Adrenal gland (tissue), 5 donors: Measurements from ENCODE around the gene DENND5B.

Source experiments
- POLR2A ChIP-seq, 2 donors: fragments of 450-650 bp; IDR thresholded peaks; one replicate each; pipeline ENCODE4 v1.6.1; 2017; ENCODE audit warnings: antibody characterized with exemption in 2 of 2, mild to moderate bottlenecking in 2 of 2, moderate library complexity in 1 of 2
- TF ChIP-seq, protein P1 (sequence below), 6 experiments: fragments of 450-650 bp in 4 of 6; fragments of 200-600 bp in 2 of 6; sonication (generic) in 1 of 6; IDR thresholded peaks; 1 replicate in 5 of 6; 2 replicates in 1 of 6; pipeline versions ENCODE4 v1.5.1 to v1.8.0; 2016 to 2021; ENCODE audit warnings: antibody characterized with exemption in 6 of 6, mild to moderate bottlenecking in 2 of 6, moderate library complexity in 1 of 6
- donor health status: DM: no; HTN: no; CAD: no.

GRCh38 chr12:31479516-31480210, 111.3 kb downstream of the DENND5B start:
- TF ChIP-seq, protein P1, sequence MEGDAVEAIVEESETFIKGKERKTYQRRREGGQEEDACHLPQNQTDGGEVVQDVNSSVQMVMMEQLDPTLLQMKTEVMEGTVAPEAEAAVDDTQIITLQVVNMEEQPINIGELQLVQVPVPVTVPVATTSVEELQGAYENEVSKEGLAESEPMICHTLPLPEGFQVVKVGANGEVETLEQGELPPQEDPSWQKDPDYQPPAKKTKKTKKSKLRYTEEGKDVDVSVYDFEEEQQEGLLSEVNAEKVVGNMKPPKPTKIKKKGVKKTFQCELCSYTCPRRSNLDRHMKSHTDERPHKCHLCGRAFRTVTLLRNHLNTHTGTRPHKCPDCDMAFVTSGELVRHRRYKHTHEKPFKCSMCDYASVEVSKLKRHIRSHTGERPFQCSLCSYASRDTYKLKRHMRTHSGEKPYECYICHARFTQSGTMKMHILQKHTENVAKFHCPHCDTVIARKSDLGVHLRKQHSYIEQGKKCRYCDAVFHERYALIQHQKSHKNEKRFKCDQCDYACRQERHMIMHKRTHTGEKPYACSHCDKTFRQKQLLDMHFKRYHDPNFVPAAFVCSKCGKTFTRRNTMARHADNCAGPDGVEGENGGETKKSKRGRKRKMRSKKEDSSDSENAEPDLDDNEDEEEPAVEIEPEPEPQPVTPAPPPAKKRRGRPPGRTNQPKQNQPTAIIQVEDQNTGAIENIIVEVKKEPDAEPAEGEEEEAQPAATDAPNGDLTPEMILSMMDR (IDR thresholded peaks at IDR 0.05) = no peak
- no peak for TF ChIP-seq POLR2A (IDR thresholded peaks at IDR 0.05)
